HG02938 (cell line): ENCODE results near the gene RNF31.

Experiments
- ATAC-seq: cut with Tn5 transposase; IDR thresholded peaks from one replicate; pipeline ENCODE4 v1.9.1; 2021; ENCODE audit warnings: mild to moderate bottlenecking, moderate library complexity; ENCODE audit not compliant: unreplicated experiment

The RNF31 gene

GRCh38 chr14:24159777-24160498 lies 12.6 kb downstream of the RNF31 start:
- no peak for ATAC-seq

- no peak for ATAC-seq
These were observed 13.2 kb downstream of the RNF31 start for GRCh38 chr14:24160499-24160849.

GRCh38 chr14:24160850-24161804 lies 13.8 kb downstream of the RNF31 start, which contains the start of gene IRF9:
IRF9 (plus strand) TSS chr14:24161265; CDS start chr14:24162145, 880 bp downstream.
- ATAC-seq, result peak; percentile 85

- ATAC-seq, result no peak
These were observed 14.8 kb downstream of the RNF31 start for GRCh38 chr14:24162093-24162492.

- no peak for ATAC-seq
These were observed 17.3 kb downstream of the RNF31 start for GRCh38 chr14:24164518-24164991.

GRCh38 chr14:24165785-24166184 lies 18.5 kb downstream of the RNF31 start:
- ATAC-seq, result no peak

- no peak for ATAC-seq
These were observed 20.3 kb downstream of the RNF31 start for GRCh38 chr14:24167469-24168114.

- peak; percentile 74 for ATAC-seq
These were observed 24.3 kb downstream of the RNF31 start, which contains the start of gene REC8 for GRCh38 chr14:24171422-24172260. REC8 (plus strand) TSS chr14:24172080; CDS start chr14:24172553, 473 bp downstream.

GRCh38 chr14:24172261-24172860 lies 25.1 kb downstream of the RNF31 start:
- ATAC-seq, result no peak

GRCh38 chr14:24172871-24173281 lies 25.6 kb downstream of the RNF31 start:
- ATAC-seq, result no peak

- ATAC-seq, result no peak
These were observed 29.3 kb downstream of the RNF31 start for GRCh38 chr14:24176599-24176998.

GRCh38 chr14:24177041-24177825 lies 29.9 kb downstream of the RNF31 start:
- ATAC-seq, result no peak

- ATAC-seq, result no peak
These were observed 30.6 kb downstream of the RNF31 start for GRCh38 chr14:24177891-24178290.

- no peak for ATAC-seq
These were observed 31.3 kb downstream of the RNF31 start for GRCh38 chr14:24178399-24179178.

- ATAC-seq, result no peak
These were observed 32.1 kb downstream of the RNF31 start for GRCh38 chr14:24179294-24179960.

- no peak for ATAC-seq
These were observed 32.9 kb downstream of the RNF31 start for GRCh38 chr14:24179961-24180796.
